Measurements from ENCODE around the gene PXYLP1. TPM values are rescaled to one million over a fixed set of nuclear protein-coding genes. Genes with fewer than 3 reads are reported as not detected.

PXYLP1 gene
- polyA plus RNA-seq, 1 donor from 2014 or later: 109 TPM

- H3K9me2 ChIP-seq (ENCODE audit: insufficient read depth, low read length): no peaks in the 10 kb centered on the region
- TF ChIP-seq TAF1 (IDR thresholded peaks at IDR 0.05; ENCODE audit: low read depth) (no peak), REST (IDR thresholded peaks at IDR 0.05; ENCODE audit: borderline replicate concordance) (no peak), SMC3 (conservative IDR thresholded peaks at IDR 0.05; ENCODE audit: poor library complexity) (no peak), EP300 (conservative IDR thresholded peaks at IDR 0.05; ENCODE audit: poor library complexity, severe bottlenecking) (no peak), POLR2AphosphoS5 (IDR thresholded peaks at IDR 0.05) (no peak), MXI1 (conservative IDR thresholded peaks at IDR 0.05; ENCODE audit: poor library complexity, severe bottlenecking) (no peak), EZH2 (IDR thresholded peaks at IDR 0.05; ENCODE audit: borderline replicate concordance, insufficient read depth, low read length, poor library complexity, severe bottlenecking) (no peak)
- no peak overlapping the region for H2AFZ ChIP-seq (ENCODE audit: low read depth, low read length)
- peaks cover 3% of the 10 kb centered on the region for H3K36me3 ChIP-seq (ENCODE audit: insufficient read depth, low read length)
- H3K9me3 ChIP-seq (ENCODE audit: low read length): no peaks in the 10 kb centered on the region
- no peak overlapping the region for H3K4me2 ChIP-seq (ENCODE audit: low read length)
- no peak overlapping the region for H3K9ac ChIP-seq (ENCODE audit: low read length)
- no peaks in the 10 kb centered on the region for H3F3A ChIP-seq (ENCODE audit: insufficient read depth, low read length, poor library complexity, severe bottlenecking)
- no peak overlapping the region for H3K27ac ChIP-seq (ENCODE audit: low read length)
- H3K4me3 ChIP-seq (ENCODE audit: low read length): no peak overlapping the region
- H4K20me1 ChIP-seq (ENCODE audit: insufficient read depth): no peaks in the 10 kb centered on the region
- no peaks in the 10 kb centered on the region for H3K27me3 ChIP-seq (ENCODE audit: insufficient read depth, low read depth, low read length)
- H3K79me2 ChIP-seq (replicated peaks; ENCODE audit: insufficient read depth, low read length): no peaks in the 10 kb centered on the region
Observed at GRCh38 chr3:141255846-141256261, 24.2 kb downstream of the PXYLP1 start.

GRCh38 chr3:141256820-141257219, 25.2 kb downstream of the PXYLP1 start:
- Histone ChIP-seq H3K4me2 (ENCODE audit: low read length) (no peak overlapping the region), H3K36me3 (ENCODE audit: insufficient read depth, low read length) (peaks cover 3% of the 10 kb centered on the region), H3K27ac (ENCODE audit: low read length) (no peak overlapping the region), H3K9ac (ENCODE audit: low read length) (no peak overlapping the region), H3K79me2 (replicated peaks; ENCODE audit: insufficient read depth, low read length) (no peaks in the 10 kb centered on the region), H3K27me3 (ENCODE audit: insufficient read depth, low read depth, low read length) (no peaks in the 10 kb centered on the region), H3K4me3 (ENCODE audit: low read length) (no peak overlapping the region), H3F3A (ENCODE audit: insufficient read depth, low read length, poor library complexity, severe bottlenecking) (no peaks in the 10 kb centered on the region), H2AFZ (ENCODE audit: low read depth, low read length) (no peak overlapping the region), H3K9me3 (ENCODE audit: low read length) (no peaks in the 10 kb centered on the region), H3K9me2 (ENCODE audit: insufficient read depth, low read length) (no peaks in the 10 kb centered on the region), H4K20me1 (ENCODE audit: insufficient read depth) (no peaks in the 10 kb centered on the region)
- TF ChIP-seq REST (IDR thresholded peaks at IDR 0.05; ENCODE audit: borderline replicate concordance) (no peak), EZH2 (IDR thresholded peaks at IDR 0.05; ENCODE audit: borderline replicate concordance, insufficient read depth, low read length, poor library complexity, severe bottlenecking) (no peak), POLR2AphosphoS5 (IDR thresholded peaks at IDR 0.05) (no peak), SMC3 (conservative IDR thresholded peaks at IDR 0.05; ENCODE audit: poor library complexity) (no peak), MXI1 (conservative IDR thresholded peaks at IDR 0.05; ENCODE audit: poor library complexity, severe bottlenecking) (no peak), EP300 (conservative IDR thresholded peaks at IDR 0.05; ENCODE audit: poor library complexity, severe bottlenecking) (no peak), TAF1 (IDR thresholded peaks at IDR 0.05; ENCODE audit: low read depth) (no peak), CTCF (IDR thresholded peaks at IDR 0.05; ENCODE audit: poor library complexity, severe bottlenecking) (no peak), RAD21 (conservative IDR thresholded peaks at IDR 0.05) (no peak)

All from neural cell (in vitro differentiated cells).